H1 (cell line): ENCODE data around the gene PASK. TPM values are rescaled to one million over a fixed set of nuclear protein-coding genes. Genes with fewer than 3 reads are reported as not detected.
A peak's percentile ranks its signal among the peaks of the same experiment; 100 is the strongest.

Experiments used
- CTCF ChIA-PET: fragments of 300-600 bp; sonication (Branson Sonifier 250); formaldehyde crosslinking; loops from one replicate; lab custom pipeline; 2021; ENCODE audit not compliant: partially characterized antibody; lab: Charles Lee
- POLR2A ChIA-PET: fragments of 300-600 bp; sonication (Branson Sonifier 250); formaldehyde crosslinking; loops from one replicate; lab custom pipeline; 2021; ENCODE audit warnings: inconsistent platforms; ENCODE audit not compliant: partially characterized antibody; lab: Charles Lee
- DNase-seq, 2 experiments: peaks; one replicate each; pipeline versions ENCODE4 v3.0.0 to v3.0.0-alpha.2; 2010 to 2022; ENCODE audit warnings: low spot score in 2 of 2, low read depth in 1 of 2, mixed read lengths in 1 of 2
- FAIRE-seq: peaks from 2 replicates; lab custom pipeline; 2011; peaks lifted over from hg19 to GRCh38; lab: Jason Lieb, UNC
- H2AFZ ChIP-seq: 2 replicates; pipeline ENCODE4 v1.8.1; 2012; ENCODE audit warnings: low read length, inconsistent platforms
- H2AK5ac ChIP-seq: 2 replicates; pipeline ENCODE4 v1.6.1; 2013; ENCODE audit warnings: low read depth, low read length
- H2BK120ac ChIP-seq: replicated peaks from 2 replicates; pipeline ENCODE3; 2013; ENCODE audit warnings: low read depth, low read length, inconsistent platforms
- H2BK12ac ChIP-seq: 2 replicates; pipeline ENCODE4 v1.6.1; 2013; ENCODE audit warnings: low read depth, low read length
- H2BK15ac ChIP-seq: 2 replicates; pipeline ENCODE4 v1.6.1; 2013; ENCODE audit warnings: low read length
- H2BK20ac ChIP-seq: 2 replicates; pipeline ENCODE4 v1.6.1; 2013; ENCODE audit warnings: low read length
- H2BK5ac ChIP-seq: 2 replicates; pipeline ENCODE4 v1.6.1; 2013; ENCODE audit warnings: low read depth, low read length
- H3K14ac ChIP-seq: 2 replicates; pipeline ENCODE4 v1.6.1; 2013; ENCODE audit warnings: inconsistent platforms; ENCODE audit not compliant: insufficient read length
- H3K18ac ChIP-seq: 2 replicates; pipeline ENCODE4 v1.6.1; 2013; ENCODE audit warnings: low read length; ENCODE audit errors: extremely low read depth
- H3K23ac ChIP-seq: 2 replicates; pipeline ENCODE4 v1.6.1; 2013; ENCODE audit warnings: inconsistent platforms; ENCODE audit not compliant: insufficient read length
- H3K23me2 ChIP-seq: 2 replicates; pipeline ENCODE4 v1.6.1; 2013; ENCODE audit warnings: low read depth, low read length
- H3K27ac ChIP-seq: 2 replicates; pipeline ENCODE4 v1.6.1; 2011; ENCODE audit warnings: low read depth, low read length, inconsistent platforms
- H3K27me3 ChIP-seq, 4 experiments: replicated peaks in 1 of 4; 1 replicate in 1 of 4; 2 replicates in 3 of 4; pipeline versions ENCODE4 v1.6.1 to v1.8.1; 2011 to 2013; ENCODE audit warnings: low read length in 3 of 4, mild to moderate bottlenecking in 3 of 4, inconsistent platforms in 2 of 4, mixed read lengths in 2 of 4, moderate library complexity in 1 of 4; ENCODE audit not compliant: control insufficient read depth in 3 of 4, insufficient read depth in 3 of 4; ENCODE audit errors: extremely low read depth in 1 of 4
- H3K36me3 ChIP-seq, 4 experiments: 2 replicates each; pipeline versions ENCODE4 v1.6.1 to v1.8.1; 2011 to 2013; ENCODE audit warnings: mild to moderate bottlenecking in 4 of 4, low read length in 3 of 4, moderate library complexity in 2 of 4, control low read depth in 1 of 4, inconsistent platforms in 1 of 4; ENCODE audit not compliant: insufficient read depth in 4 of 4, control insufficient read depth in 2 of 4
- H3K4ac ChIP-seq: replicated peaks from 2 replicates; pipeline ENCODE3; 2013; ENCODE audit warnings: low read length, low read depth, mixed read lengths, inconsistent platforms; ENCODE audit not compliant: insufficient read length
- H3K4me1 ChIP-seq, 4 experiments: replicated peaks in 1 of 4; 1 replicate in 1 of 4; 2 replicates in 3 of 4; pipeline versions ENCODE4 v1.6.1 to v1.8.1; 2011 to 2013; ENCODE audit warnings: low read length in 3 of 4, inconsistent platforms in 2 of 4, mixed read lengths in 1 of 4; ENCODE audit not compliant: insufficient read depth in 4 of 4, control insufficient read depth in 3 of 4
- H3K4me2 ChIP-seq, 2 experiments: 2 replicates each; pipeline versions ENCODE4 v1.6.1 to v1.8.1; 2011 to 2013; ENCODE audit warnings: low read depth in 2 of 2, low read length in 2 of 2, control low read depth in 1 of 2, inconsistent platforms in 1 of 2, mild to moderate bottlenecking in 1 of 2; ENCODE audit not compliant: insufficient read depth in 1 of 2
- H3K4me3 ChIP-seq, 4 experiments: fragments of 200-600, 300-600 bp in 1 of 4; sonication (generic), shearing (Covaris generic), sonication (Bioruptor Twin) in 1 of 4; 2 replicates each; pipeline versions ENCODE4 v1.5.1 to v1.8.1; 2011 to 2016; ENCODE audit warnings: low read length in 4 of 4, low read depth in 3 of 4, control low read depth in 2 of 4, inconsistent platforms in 2 of 4, mild to moderate bottlenecking in 2 of 4, mixed read lengths in 1 of 4, moderate library complexity in 1 of 4; ENCODE audit not compliant: insufficient read depth in 2 of 4; ENCODE audit errors: extremely low read depth in 1 of 4
- H3K56ac ChIP-seq: replicated peaks from 2 replicates; pipeline ENCODE3; 2013; ENCODE audit warnings: low read depth, mild to moderate bottlenecking, mixed read lengths, low read length, inconsistent platforms; ENCODE audit not compliant: insufficient read length
- H3K79me1 ChIP-seq: 2 replicates; pipeline ENCODE4 v1.6.1; 2013; ENCODE audit warnings: low read depth, low read length, control low read depth
- H3K79me2 ChIP-seq, 2 experiments: 2 replicates each; pipeline versions ENCODE4 v1.6.1 to v1.8.1; 2012 to 2013; ENCODE audit warnings: low read length in 2 of 2, mild to moderate bottlenecking in 2 of 2, inconsistent platforms in 1 of 2; ENCODE audit not compliant: insufficient read depth in 2 of 2, control insufficient read depth in 1 of 2
- H3K9ac ChIP-seq, 4 experiments: replicated peaks in 1 of 4; 1 replicate in 1 of 4; 2 replicates in 3 of 4; pipeline versions ENCODE4 v1.6.1 to v1.8.1; 2011 to 2013; ENCODE audit warnings: low read depth in 3 of 4, low read length in 3 of 4, control low read depth in 2 of 4, mild to moderate bottlenecking in 2 of 4, moderate library complexity in 2 of 4, inconsistent platforms in 1 of 4; ENCODE audit errors: extremely low read depth in 1 of 4
- H3K9me3 ChIP-seq, 2 experiments: 2 replicates each; pipeline versions ENCODE4 v1.6.1 to v1.8.1; 2012 to 2013; ENCODE audit warnings: mild to moderate bottlenecking in 2 of 2, moderate library complexity in 2 of 2, control low read depth in 1 of 2, inconsistent platforms in 1 of 2, low read depth in 1 of 2, low read length in 1 of 2, mixed read lengths in 1 of 2; ENCODE audit not compliant: insufficient read depth in 2 of 2
- H4K20me1 ChIP-seq, 2 experiments: replicated peaks in 1 of 2; 2 replicates each; pipeline versions ENCODE3 to v1.8.1; 2011 to 2013; ENCODE audit warnings: inconsistent platforms in 2 of 2, low read length in 2 of 2, mild to moderate bottlenecking in 1 of 2; ENCODE audit not compliant: insufficient read depth in 2 of 2, control insufficient read depth in 1 of 2
- H4K5ac ChIP-seq: 2 replicates; pipeline ENCODE4 v1.6.1; 2013; ENCODE audit warnings: low read length, low read depth, mixed read lengths, inconsistent platforms; ENCODE audit not compliant: insufficient read length
- H4K8ac ChIP-seq: 2 replicates; pipeline ENCODE4 v1.8.0; 2013; ENCODE audit warnings: mild to moderate bottlenecking, moderate library complexity, low read length, inconsistent platforms; ENCODE audit not compliant: insufficient read depth; ENCODE audit errors: extremely low read depth
- H4K91ac ChIP-seq: replicated peaks from 2 replicates; pipeline ENCODE3; 2013; ENCODE audit warnings: low read length, mixed read lengths, inconsistent platforms; ENCODE audit not compliant: insufficient read length
- ASH2L ChIP-seq: fragments of 200-600, 300-600 bp; sonication (generic); IDR thresholded peaks from one replicate; pipeline ENCODE4 v1.7.1; 2017; ENCODE audit warnings: low read length
- BCL11A ChIP-seq, 2 experiments: IDR thresholded peaks; one replicate each; pipeline ENCODE4 v1.6.1; 2011; ENCODE audit warnings: low read depth in 2 of 2, low read length in 2 of 2, mild to moderate bottlenecking in 2 of 2
- BRCA1 ChIP-seq: IDR thresholded peaks from 2 replicates; pipeline ENCODE4 v1.6.1; 2012; ENCODE audit warnings: low read depth, low read length, improper control_type of control experiment
- CHD1 ChIP-seq: IDR thresholded peaks from 2 replicates; pipeline ENCODE4 v1.6.1; 2012; ENCODE audit warnings: low read depth, low read length, improper control_type of control experiment
- CHD2 ChIP-seq: IDR thresholded peaks from 2 replicates; pipeline ENCODE4 v1.6.1; 2012; ENCODE audit warnings: low read length, improper control_type of control experiment
- CTCF ChIP-seq, 3 experiments: IDR thresholded peaks; 1 replicate in 2 of 3; 2 replicates in 1 of 3; pipeline versions ENCODE4 v1.5.1 to v1.6.1; 2011; ENCODE audit warnings: low read length in 3 of 3, mild to moderate bottlenecking in 3 of 3, inconsistent platforms in 2 of 3, low read depth in 1 of 3, moderate library complexity in 1 of 3; ENCODE audit not compliant: insufficient read depth in 1 of 3; ENCODE audit errors: control extremely low read depth in 1 of 3
- PHF8 ChIP-seq: fragments of 200-600 bp; sonication (generic); conservative IDR thresholded peaks from 2 replicates; pipeline ENCODE4 v1.7.1; 2012; ENCODE audit warnings: low read depth, mild to moderate bottlenecking, inconsistent platforms, low read length, moderate library complexity
- SIRT6 ChIP-seq: IDR thresholded peaks from one replicate; pipeline ENCODE4 v1.7.1; 2012; ENCODE audit warnings: low read length, inconsistent platforms
- TAF1 ChIP-seq: IDR thresholded peaks from 2 replicates; pipeline ENCODE4 v1.6.1; 2011; ENCODE audit warnings: mild to moderate bottlenecking, low read depth, low read length
- WGBS, 2 experiments: shearing (Covaris generic) in 1 of 2; methylation state at CpG; one replicate each; pipeline versions ENCODE4 v1.1.6 to v1.1.7; 2013 to 2015; ENCODE audit warnings: low lambda C conversion rate in 2 of 2, mixed read lengths in 2 of 2, inconsistent platforms in 1 of 2, low coverage in 1 of 2, missing lambda C conversion rate in 1 of 2; ENCODE audit not compliant: insufficient replicate concordance in 2 of 2, insufficient coverage in 1 of 2, insufficient read length in 1 of 2; ENCODE audit errors: extremely low coverage in 1 of 2, missing lambda C conversion rate in 1 of 2; 5-methylcytosine and 5-hydroxymethylcytosine counted together
- polyA plus RNA-seq, 7 experiments: library from polyadenylated mRNA; depleted of rRNA in 3 of 7; stranded (reverse) in 5 of 7; unstranded in 2 of 7; fragments of >200 nt in 5 of 7; fragments of 200-250 nt in 2 of 7; gene quantifications; 1 replicate in 5 of 7; 2 replicates in 1 of 7; 4 replicates in 1 of 7; pipeline versions ENCODE4 v1.2.1 to v1.2.3, GENCODE V29; 2011 to 2013; ENCODE audit warnings: missing spikeins in 2 of 7, mixed read lengths in 2 of 7
- total RNA-seq: library from RNA; stranded (reverse); fragmentation: NEBNext Ultra II Directional; extraction: Animal tissue kit (Norgen Biotek cat#: 25700); gene quantifications from 2 replicates; pipeline ENCODE4 v1.2.1, GENCODE V29; 2021

Gene PASK
- total and polyA plus RNA-seq, 2 of the 8 experiments (the other 6 are each of a cell fraction or from before 2014, with no cell fraction given) = 20.5 to 66.1 TPM

DNA sequence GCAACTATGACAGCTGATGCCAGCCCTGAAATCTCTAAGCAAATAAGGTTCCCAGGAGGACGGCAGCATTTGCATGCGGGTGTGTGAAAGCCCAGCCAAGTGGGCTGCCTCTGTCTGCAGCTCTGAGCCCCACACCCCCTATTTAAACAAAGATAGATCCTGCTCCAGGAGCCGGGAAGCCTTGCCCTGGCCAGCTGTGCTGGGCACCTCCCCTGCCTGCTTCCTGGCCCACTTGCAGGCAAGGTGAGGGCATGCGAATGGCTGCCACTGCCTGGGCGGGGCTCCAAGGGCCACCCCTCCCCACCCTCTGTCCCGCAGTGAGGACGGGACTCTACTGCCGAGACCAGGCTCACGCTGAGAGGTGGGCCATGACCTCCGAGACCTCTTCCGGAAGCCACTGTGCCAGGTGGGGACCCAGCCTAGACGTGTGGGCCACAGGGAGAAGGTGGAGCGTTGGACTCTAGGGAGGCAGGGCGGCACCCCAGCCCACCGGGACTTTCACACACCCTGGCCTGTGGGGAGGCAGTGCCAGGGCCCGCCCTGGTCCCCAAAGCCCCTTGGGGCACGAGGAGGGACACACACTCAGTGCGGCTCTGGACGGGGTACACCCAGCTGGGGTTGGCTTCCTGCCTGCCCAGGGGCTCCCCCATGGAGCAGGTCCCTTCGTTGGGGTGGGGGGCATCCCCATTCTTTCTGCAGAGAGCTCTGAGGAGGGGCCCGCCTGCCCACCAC lies 39.3 kb upstream of the PASK start, which contains the start of gene ANO7:
Gene ANO7 (plus strand): TSS at position 317 of the 732 bp plus-strand sequence. CDS start 1,387 bp downstream, outside the sequence.
- no peak for FAIRE-seq
- Histone ChIP-seq H3K4me1 (peaks cover 0 to 14% (median 7%) of the 10 kb centered on the region in 4 experiments; a peak in 6 of 7 replicates), H3K9ac (no peak within 1 kb of the TSS), H3K14ac (no peak within 1 kb of the TSS), H3K56ac (no peak within 1 kb of the TSS), H3K27me3 (no peaks in the 10 kb centered on the region), H3K23me2 (no peaks in the 10 kb centered on the region)
- CTCF ChIA-PET = interaction anchor here (0.6 to 2.5 kb wide), 5 partner anchors 8 to 115 kb away, joined by 3 to 8 read pairs (median 6); no protein-coding TSS in a partner anchor
- no peak for DNase-seq
- TF ChIP-seq SIRT6 (no peak), TAF1 (no peak), CTCF (IDR thresholded peaks at IDR 0.05; ENCODE audit: control extremely low read depth in 1 of 3, insufficient read depth in 1 of 3, low read depth in 1 of 3, low read length in 3 of 3) (no peak), ASH2L (no peak), PHF8 (no peak), CHD2 (no peak), BRCA1 (no peak), BCL11A (IDR thresholded peaks at IDR 0.05; ENCODE audit: low read depth in 2 of 2, low read length in 2 of 2) (no peak), CHD1 (no peak)
- TF ChIP-seq, all 59 proteins: peak for 0
- no peak within 1 kb of the TSS for H3K4ac ChIP-seq
- peak within 1 kb of the TSS; percentile 55; the same call in 1 of the 2 replicates for H2BK12ac ChIP-seq
- H2AFZ ChIP-seq = no peak within 1 kb of the TSS; the same call in 1 of the 2 replicates
- no peak within 1 kb of the TSS for H3K23ac ChIP-seq
- peak within 1 kb of the TSS; percentile 59 for H4K91ac ChIP-seq
- POLR2A ChIA-PET = interaction anchor here (0.7 to 1.6 kb wide), 2 partner anchors 8 to 19 kb away, joined by 3 to 4 read pairs; no protein-coding TSS in a partner anchor
- H4K5ac ChIP-seq = no peak within 1 kb of the TSS
- WGBS, 2 experiments = 71% methylated on average over 20 of the region's 21 CpGs; no CpG with 5 or more reads in 1 of the 2 experiments
- H2BK15ac ChIP-seq = 0 out of 2 replicates have a peak within 1 kb of the TSS, but pooled peaks have one; percentile 29
- peak within 1 kb of the TSS; percentile 18; the same call in 1 of the 2 replicates for H2BK5ac ChIP-seq
- no peak within 1 kb of the TSS for H2BK120ac ChIP-seq
- H3K36me3 ChIP-seq = no peaks in the 10 kb centered on the region
- H3K79me2 ChIP-seq = no peaks in the 10 kb centered on the region
- no peak within 1 kb of the TSS for H3K27ac ChIP-seq
- peak within 1 kb of the TSS; percentile 42; the same call in 1 of the 2 replicates for H4K8ac ChIP-seq
- H3K4me3 ChIP-seq = no peak within 1 kb of the TSS
- no peak within 1 kb of the TSS for H3K18ac ChIP-seq
- no peak within 1 kb of the TSS; the same call in 1 of the 2 replicates for H2AK5ac ChIP-seq
- peak within 1 kb of the TSS in 1 of 2 experiments; percentile 17; a peak in 1 of 4 replicates for H3K4me2 ChIP-seq
- peaks cover 0 to 2% of the 10 kb centered on the region in 2 experiments for H4K20me1 ChIP-seq
- H2BK20ac ChIP-seq = no peak within 1 kb of the TSS
- H3K79me1 ChIP-seq = no peaks in the 10 kb centered on the region
- no peaks in the 10 kb centered on the region for H3K9me3 ChIP-seq
